HepG2 (cell line): ENCODE data around the gene C20orf144. TPM values are rescaled to one million over a fixed set of nuclear protein-coding genes. Genes with fewer than 3 reads are reported as not detected.
A peak's percentile ranks its signal among the peaks of the same experiment; 100 is the strongest.

ENCODE experiments used
- ATM ChIP-seq: fragments of 450-650 bp; IDR thresholded peaks from 2 replicates; pipeline ENCODE4 v1.7.1; 2017; ENCODE audit warnings: mild to moderate bottlenecking, borderline replicate concordance
- DNMT3B ChIP-seq: conservative IDR thresholded peaks from 2 replicates; pipeline ENCODE4 v1.6.1; 2016; ENCODE audit warnings: missing biosample characterization, control low read depth
- HCFC1 ChIP-seq: fragments of 150-350 bp; IDR thresholded peaks from 2 replicates; pipeline ENCODE4 v1.6.1; 2014; ENCODE audit warnings: low read depth, low read length
- KDM1A ChIP-seq: IDR thresholded peaks from 2 replicates; pipeline ENCODE4 v1.6.1; 2016; ENCODE audit warnings: missing compliant biosample characterization
- MED1 ChIP-seq: sonication (generic); formaldehyde crosslinking; IDR thresholded peaks from 2 replicates; pipeline ENCODE4 v1.4.0; 2020; ENCODE audit warnings: missing genetic modification reagents
- NCOA1 ChIP-seq: sonication (generic); formaldehyde crosslinking; IDR thresholded peaks from 2 replicates; pipeline ENCODE4 v1.9.0; 2021; ENCODE audit warnings: missing genetic modification reagents
- SUZ12 ChIP-seq: fragments of 150-350 bp; IDR thresholded peaks from 2 replicates; pipeline ENCODE4 v1.6.1; 2014; ENCODE audit warnings: low read depth, low read length
- ZNF547 ChIP-seq: sonication (generic); formaldehyde crosslinking; IDR thresholded peaks from 2 replicates; pipeline ENCODE4 v1.5.1; 2020; ENCODE audit warnings: mild to moderate bottlenecking, missing genetic modification reagents
- ZNF557 ChIP-seq: sonication (generic); formaldehyde crosslinking; IDR thresholded peaks from 2 replicates; pipeline ENCODE4 v1.4.0; 2020; ENCODE audit warnings: missing genetic modification reagents
- polyA plus RNA-seq, 8 experiments: library from polyadenylated mRNA; depleted of rRNA in 3 of 8; stranded (reverse) in 7 of 8; unstranded in 1 of 8; fragments of >200 nt; fragmentation: Illumina TruSeq in 4 of 8; extraction: Trizol in 4 of 8; gene quantifications; 2 replicates each; pipeline versions ENCODE4 v1.2.1 to v1.2.3, GENCODE V29; 2011 to 2016; ENCODE audit warnings: low read depth in 4 of 8, missing spikeins in 1 of 8, mixed read lengths in 1 of 8; ENCODE audit not compliant: insufficient read depth in 1 of 8
- total RNA-seq, 5 experiments: library from RNA; depleted of rRNA; stranded (reverse); fragments of >200 nt; fragmentation: Illumina TruSeq; extraction: Trizol; gene quantifications; 2 replicates each; pipeline ENCODE4 v1.2.3, GENCODE V29; 2016; ENCODE audit warnings: low read depth in 1 of 5
- TF ChIP-seq, protein P1 (sequence below), 2 experiments: sonication (generic) in 1 of 2; formaldehyde crosslinking in 1 of 2; IDR thresholded peaks; 2 replicates each; pipeline versions ENCODE4 v1.4.0 to v1.6.1; 2018 to 2020; ENCODE audit warnings: missing genetic modification reagents in 2 of 2, borderline replicate concordance in 1 of 2, low read depth in 1 of 2, mild to moderate bottlenecking in 1 of 2, missing biosample characterization in 1 of 2
- TF ChIP-seq, protein P2 (sequence below): sonication (generic); formaldehyde crosslinking; conservative IDR thresholded peaks from 2 replicates; pipeline ENCODE4 v1.4.0; 2020; ENCODE audit warnings: missing genetic modification reagents
- TF ChIP-seq, protein P3 (sequence below): sonication (generic); formaldehyde crosslinking; IDR thresholded peaks from 2 replicates; pipeline ENCODE4 v1.9.0; 2021; ENCODE audit warnings: missing genetic modification reagents, borderline replicate concordance
- TF ChIP-seq, protein P4 (sequence below): IDR thresholded peaks from 2 replicates; pipeline ENCODE4 v1.4.0; 2020; ENCODE audit warnings: mild to moderate bottlenecking, missing genetic modification reagents
- TF ChIP-seq, protein P5 (sequence below): sonication (generic); formaldehyde crosslinking; IDR thresholded peaks from 2 replicates; pipeline ENCODE4 v1.4.0; 2020; ENCODE audit warnings: missing genetic modification reagents; ENCODE audit errors: not compliant biosample characterization
- TF ChIP-seq, protein P6 (sequence below): sonication (generic); formaldehyde crosslinking; IDR thresholded peaks from 2 replicates; pipeline ENCODE4 v1.4.0; 2020; ENCODE audit warnings: missing genetic modification reagents, borderline replicate concordance
- TF ChIP-seq, protein P7 (sequence below): sonication (generic); formaldehyde crosslinking; IDR thresholded peaks from 2 replicates; pipeline ENCODE4 v1.8.1; 2022; ENCODE audit warnings: mild to moderate bottlenecking, missing genetic modification reagents

C20orf144 gene
- total and polyA plus RNA-seq, 2 of the 13 experiments (the other 11 are each of a cell fraction or from before 2014, with no cell fraction given): 0.09 to 0.16 TPM

DNA sequence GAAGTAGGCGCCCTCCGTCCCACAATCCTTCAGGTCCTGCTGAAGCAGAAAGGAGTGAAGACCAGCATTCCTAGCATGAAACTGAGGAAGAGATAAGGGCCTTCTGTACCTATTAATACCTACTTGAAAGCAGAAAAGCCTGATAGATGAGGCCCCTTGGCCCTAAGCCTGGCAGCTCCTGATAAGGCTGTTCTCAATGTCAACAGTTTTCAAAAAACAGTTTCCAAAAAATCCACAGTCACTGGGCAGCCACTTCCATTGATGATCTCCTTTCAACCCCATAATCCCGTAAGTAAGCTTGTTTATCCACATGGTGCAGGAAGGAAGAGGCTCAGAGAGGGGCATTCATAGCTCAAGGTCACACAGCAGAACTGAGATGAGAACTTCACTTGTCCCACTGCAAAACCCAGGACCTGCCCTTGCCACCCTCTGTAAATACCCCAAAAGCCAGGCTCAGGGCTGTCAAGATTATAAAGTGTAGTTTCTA is 26.9 kb downstream of the C20orf144 start (continued):
- TF ChIP-seq, protein P1, sequence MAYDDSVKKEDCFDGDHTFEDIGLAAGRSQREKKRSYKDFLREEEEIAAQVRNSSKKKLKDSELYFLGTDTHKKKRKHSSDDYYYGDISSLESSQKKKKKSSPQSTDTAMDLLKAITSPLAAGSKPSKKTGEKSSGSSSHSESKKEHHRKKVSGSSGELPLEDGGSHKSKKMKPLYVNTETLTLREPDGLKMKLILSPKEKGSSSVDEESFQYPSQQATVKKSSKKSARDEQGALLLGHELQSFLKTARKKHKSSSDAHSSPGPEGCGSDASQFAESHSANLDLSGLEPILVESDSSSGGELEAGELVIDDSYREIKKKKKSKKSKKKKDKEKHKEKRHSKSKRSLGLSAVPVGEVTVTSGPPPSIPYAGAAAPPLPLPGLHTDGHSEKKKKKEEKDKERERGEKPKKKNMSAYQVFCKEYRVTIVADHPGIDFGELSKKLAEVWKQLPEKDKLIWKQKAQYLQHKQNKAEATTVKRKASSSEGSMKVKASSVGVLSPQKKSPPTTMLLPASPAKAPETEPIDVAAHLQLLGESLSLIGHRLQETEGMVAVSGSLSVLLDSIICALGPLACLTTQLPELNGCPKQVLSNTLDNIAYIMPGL (CRISPR knock-in tag; IDR thresholded peaks at IDR 0.05; ENCODE audit: borderline replicate concordance in 1 of 2, low read depth in 1 of 2): no peak
- TF ChIP-seq, protein P2, sequence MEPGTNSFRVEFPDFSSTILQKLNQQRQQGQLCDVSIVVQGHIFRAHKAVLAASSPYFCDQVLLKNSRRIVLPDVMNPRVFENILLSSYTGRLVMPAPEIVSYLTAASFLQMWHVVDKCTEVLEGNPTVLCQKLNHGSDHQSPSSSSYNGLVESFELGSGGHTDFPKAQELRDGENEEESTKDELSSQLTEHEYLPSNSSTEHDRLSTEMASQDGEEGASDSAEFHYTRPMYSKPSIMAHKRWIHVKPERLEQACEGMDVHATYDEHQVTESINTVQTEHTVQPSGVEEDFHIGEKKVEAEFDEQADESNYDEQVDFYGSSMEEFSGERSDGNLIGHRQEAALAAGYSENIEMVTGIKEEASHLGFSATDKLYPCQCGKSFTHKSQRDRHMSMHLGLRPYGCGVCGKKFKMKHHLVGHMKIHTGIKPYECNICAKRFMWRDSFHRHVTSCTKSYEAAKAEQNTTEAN (CRISPR knock-in tag): no peak
- TF ChIP-seq ZNF547 (CRISPR knock-in tag) (no peak), KDM1A (CRISPR knock-in tag) (peak; percentile 92), ZNF557 (CRISPR knock-in tag) (no peak), HCFC1 (no peak), DNMT3B (CRISPR knock-in tag) (0 out of 2 replicates have a peak, but pooled peaks have one; percentile 25), ATM (no peak), NCOA1 (CRISPR knock-in tag) (peak; percentile 82), MED1 (CRISPR knock-in tag) (peak; percentile 75), SUZ12 (no peak)
- TF ChIP-seq, protein P3, sequence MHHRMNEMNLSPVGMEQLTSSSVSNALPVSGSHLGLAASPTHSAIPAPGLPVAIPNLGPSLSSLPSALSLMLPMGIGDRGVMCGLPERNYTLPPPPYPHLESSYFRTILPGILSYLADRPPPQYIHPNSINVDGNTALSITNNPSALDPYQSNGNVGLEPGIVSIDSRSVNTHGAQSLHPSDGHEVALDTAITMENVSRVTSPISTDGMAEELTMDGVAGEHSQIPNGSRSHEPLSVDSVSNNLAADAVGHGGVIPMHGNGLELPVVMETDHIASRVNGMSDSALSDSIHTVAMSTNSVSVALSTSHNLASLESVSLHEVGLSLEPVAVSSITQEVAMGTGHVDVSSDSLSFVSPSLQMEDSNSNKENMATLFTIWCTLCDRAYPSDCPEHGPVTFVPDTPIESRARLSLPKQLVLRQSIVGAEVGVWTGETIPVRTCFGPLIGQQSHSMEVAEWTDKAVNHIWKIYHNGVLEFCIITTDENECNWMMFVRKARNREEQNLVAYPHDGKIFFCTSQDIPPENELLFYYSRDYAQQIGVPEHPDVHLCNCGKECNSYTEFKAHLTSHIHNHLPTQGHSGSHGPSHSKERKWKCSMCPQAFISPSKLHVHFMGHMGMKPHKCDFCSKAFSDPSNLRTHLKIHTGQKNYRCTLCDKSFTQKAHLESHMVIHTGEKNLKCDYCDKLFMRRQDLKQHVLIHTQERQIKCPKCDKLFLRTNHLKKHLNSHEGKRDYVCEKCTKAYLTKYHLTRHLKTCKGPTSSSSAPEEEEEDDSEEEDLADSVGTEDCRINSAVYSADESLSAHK (CRISPR knock-in tag): no peak
- TF ChIP-seq, protein P4, sequence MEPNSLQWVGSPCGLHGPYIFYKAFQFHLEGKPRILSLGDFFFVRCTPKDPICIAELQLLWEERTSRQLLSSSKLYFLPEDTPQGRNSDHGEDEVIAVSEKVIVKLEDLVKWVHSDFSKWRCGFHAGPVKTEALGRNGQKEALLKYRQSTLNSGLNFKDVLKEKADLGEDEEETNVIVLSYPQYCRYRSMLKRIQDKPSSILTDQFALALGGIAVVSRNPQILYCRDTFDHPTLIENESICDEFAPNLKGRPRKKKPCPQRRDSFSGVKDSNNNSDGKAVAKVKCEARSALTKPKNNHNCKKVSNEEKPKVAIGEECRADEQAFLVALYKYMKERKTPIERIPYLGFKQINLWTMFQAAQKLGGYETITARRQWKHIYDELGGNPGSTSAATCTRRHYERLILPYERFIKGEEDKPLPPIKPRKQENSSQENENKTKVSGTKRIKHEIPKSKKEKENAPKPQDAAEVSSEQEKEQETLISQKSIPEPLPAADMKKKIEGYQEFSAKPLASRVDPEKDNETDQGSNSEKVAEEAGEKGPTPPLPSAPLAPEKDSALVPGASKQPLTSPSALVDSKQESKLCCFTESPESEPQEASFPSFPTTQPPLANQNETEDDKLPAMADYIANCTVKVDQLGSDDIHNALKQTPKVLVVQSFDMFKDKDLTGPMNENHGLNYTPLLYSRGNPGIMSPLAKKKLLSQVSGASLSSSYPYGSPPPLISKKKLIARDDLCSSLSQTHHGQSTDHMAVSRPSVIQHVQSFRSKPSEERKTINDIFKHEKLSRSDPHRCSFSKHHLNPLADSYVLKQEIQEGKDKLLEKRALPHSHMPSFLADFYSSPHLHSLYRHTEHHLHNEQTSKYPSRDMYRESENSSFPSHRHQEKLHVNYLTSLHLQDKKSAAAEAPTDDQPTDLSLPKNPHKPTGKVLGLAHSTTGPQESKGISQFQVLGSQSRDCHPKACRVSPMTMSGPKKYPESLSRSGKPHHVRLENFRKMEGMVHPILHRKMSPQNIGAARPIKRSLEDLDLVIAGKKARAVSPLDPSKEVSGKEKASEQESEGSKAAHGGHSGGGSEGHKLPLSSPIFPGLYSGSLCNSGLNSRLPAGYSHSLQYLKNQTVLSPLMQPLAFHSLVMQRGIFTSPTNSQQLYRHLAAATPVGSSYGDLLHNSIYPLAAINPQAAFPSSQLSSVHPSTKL (CRISPR knock-in tag): no peak
- TF ChIP-seq, protein P5, sequence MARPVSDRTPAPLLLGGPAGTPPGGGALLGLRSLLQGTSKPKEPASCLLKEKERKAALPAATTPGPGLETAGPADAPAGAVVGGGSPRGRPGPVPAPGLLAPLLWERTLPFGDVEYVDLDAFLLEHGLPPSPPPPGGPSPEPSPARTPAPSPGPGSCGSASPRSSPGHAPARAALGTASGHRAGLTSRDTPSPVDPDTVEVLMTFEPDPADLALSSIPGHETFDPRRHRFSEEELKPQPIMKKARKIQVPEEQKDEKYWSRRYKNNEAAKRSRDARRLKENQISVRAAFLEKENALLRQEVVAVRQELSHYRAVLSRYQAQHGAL (CRISPR knock-in tag): no peak
- TF ChIP-seq, protein P6, sequence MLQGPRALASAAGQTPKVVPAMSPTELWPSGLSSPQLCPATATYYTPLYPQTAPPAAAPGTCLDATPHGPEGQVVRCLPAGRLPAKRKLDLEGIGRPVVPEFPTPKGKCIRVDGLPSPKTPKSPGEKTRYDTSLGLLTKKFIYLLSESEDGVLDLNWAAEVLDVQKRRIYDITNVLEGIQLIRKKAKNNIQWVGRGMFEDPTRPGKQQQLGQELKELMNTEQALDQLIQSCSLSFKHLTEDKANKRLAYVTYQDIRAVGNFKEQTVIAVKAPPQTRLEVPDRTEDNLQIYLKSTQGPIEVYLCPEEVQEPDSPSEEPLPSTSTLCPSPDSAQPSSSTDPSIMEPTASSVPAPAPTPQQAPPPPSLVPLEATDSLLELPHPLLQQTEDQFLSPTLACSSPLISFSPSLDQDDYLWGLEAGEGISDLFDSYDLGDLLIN (CRISPR knock-in tag): no peak
- TF ChIP-seq, protein P7, sequence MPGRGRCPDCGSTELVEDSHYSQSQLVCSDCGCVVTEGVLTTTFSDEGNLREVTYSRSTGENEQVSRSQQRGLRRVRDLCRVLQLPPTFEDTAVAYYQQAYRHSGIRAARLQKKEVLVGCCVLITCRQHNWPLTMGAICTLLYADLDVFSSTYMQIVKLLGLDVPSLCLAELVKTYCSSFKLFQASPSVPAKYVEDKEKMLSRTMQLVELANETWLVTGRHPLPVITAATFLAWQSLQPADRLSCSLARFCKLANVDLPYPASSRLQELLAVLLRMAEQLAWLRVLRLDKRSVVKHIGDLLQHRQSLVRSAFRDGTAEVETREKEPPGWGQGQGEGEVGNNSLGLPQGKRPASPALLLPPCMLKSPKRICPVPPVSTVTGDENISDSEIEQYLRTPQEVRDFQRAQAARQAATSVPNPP (CRISPR knock-in tag): 0 out of 2 replicates have a peak, but pooled peaks have one; percentile 41
